ENCODE results near the gene C1QL2. TPM values are rescaled to one million over a fixed set of nuclear protein-coding genes. Genes with fewer than 3 reads are reported as not detected.

Gene C1QL2
- total RNA-seq, 1 experiment from 2014 or later, result 0.81 TPM

DNA sequence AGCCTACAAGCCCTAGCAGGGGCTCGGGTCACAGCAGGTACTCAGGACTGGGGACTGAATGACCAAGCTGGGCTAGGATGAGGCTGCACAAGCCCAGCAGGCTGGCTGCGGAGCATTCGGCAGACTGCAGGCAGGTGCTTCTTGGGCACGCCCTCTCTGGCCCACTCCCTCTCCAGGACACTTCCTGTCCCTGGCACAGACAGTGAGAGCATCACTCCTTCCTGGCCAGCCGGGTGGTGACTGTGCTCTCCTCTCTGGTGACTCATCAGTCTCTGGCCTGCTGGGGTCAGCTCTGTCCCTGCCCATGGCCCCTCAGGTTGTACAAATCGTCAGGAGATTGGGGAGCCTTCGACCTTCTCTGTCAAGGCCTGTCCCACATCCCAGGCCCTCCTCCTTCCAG is 22.5 kb downstream of the C1QL2 start:
- no peak overlapping the region for H3K4me3 Mint-ChIP-seq
- no peaks in the 10 kb centered on the region for H3K79me2 ChIP-seq (ENCODE audit: insufficient read depth, low read length)
- H3K23me2 ChIP-seq (ENCODE audit: insufficient read length, low read depth, low read length, poor library complexity, severe bottlenecking), result no peaks in the 10 kb centered on the region
- H3K36me3 Mint-ChIP-seq (ENCODE audit: insufficient read depth in 1 of 3, low read depth in 3 of 3), result no peaks in the 10 kb centered on the region; a peak in 1 of 7 replicates
- H3K56ac ChIP-seq (ENCODE audit: insufficient read length, low read depth, low read length), result no peak overlapping the region
- H4K8ac ChIP-seq (replicated peaks; ENCODE audit: insufficient read length, low read depth, low read length), result no peak overlapping the region
- no peak overlapping the region for H2BK5ac ChIP-seq (ENCODE audit: insufficient read length, low read length)
- no peak overlapping the region for H3K27ac ChIP-seq (ENCODE audit: insufficient read length, low read depth, low read length)
- H3K14ac ChIP-seq (ENCODE audit: insufficient read depth, low read length), result no peak overlapping the region
- no peak overlapping the region for H3K9ac ChIP-seq (ENCODE audit: extremely low read depth, insufficient read length, low read length)
- H2BK20ac ChIP-seq (ENCODE audit: low read depth, low read length, poor library complexity, severe bottlenecking), result no peak overlapping the region
- peaks cover 3% of the 10 kb centered on the region; the same call in 1 of the 2 replicates for H3K4me1 ChIP-seq (ENCODE audit: insufficient read depth, low read length)
- WGBS (ENCODE audit: extremely low coverage, insufficient read length, low lambda C conversion rate), result no CpG with 5 or more reads among the region's 7 CpGs
- no peaks in the 10 kb centered on the region for H3K79me1 ChIP-seq (ENCODE audit: insufficient read depth, low read depth, low read length, poor library complexity, severe bottlenecking)
- H2BK12ac ChIP-seq (ENCODE audit: insufficient read length, low read depth, low read length), result no peak overlapping the region
- H2AFZ ChIP-seq (ENCODE audit: low read length), result no peak overlapping the region
- H3K9me3 ChIP-seq (ENCODE audit: control insufficient read depth, low read depth, low read length), result no peaks in the 10 kb centered on the region
- H4K20me1 ChIP-seq (ENCODE audit: control insufficient read depth, insufficient read depth, insufficient read length), result no peaks in the 10 kb centered on the region
- no peak overlapping the region for H3K18ac ChIP-seq (ENCODE audit: insufficient read length, low read depth, low read length)
- peak; percentile 79 for DNase-seq
- H3K4me1 Mint-ChIP-seq, result peaks cover 21 to 24% of the 10 kb centered on the region in 2 experiments
- H3K27me3 ChIP-seq (ENCODE audit: insufficient read depth, low read length), result no peaks in the 10 kb centered on the region
- no peak overlapping the region for H2AK5ac ChIP-seq (ENCODE audit: insufficient read length, low read length)
- H4K5ac ChIP-seq (ENCODE audit: insufficient read length, low read depth, low read length), result no peak overlapping the region
- H3K4ac ChIP-seq (ENCODE audit: low read depth, low read length), result no peak overlapping the region
- TF ChIP-seq, protein P1, sequence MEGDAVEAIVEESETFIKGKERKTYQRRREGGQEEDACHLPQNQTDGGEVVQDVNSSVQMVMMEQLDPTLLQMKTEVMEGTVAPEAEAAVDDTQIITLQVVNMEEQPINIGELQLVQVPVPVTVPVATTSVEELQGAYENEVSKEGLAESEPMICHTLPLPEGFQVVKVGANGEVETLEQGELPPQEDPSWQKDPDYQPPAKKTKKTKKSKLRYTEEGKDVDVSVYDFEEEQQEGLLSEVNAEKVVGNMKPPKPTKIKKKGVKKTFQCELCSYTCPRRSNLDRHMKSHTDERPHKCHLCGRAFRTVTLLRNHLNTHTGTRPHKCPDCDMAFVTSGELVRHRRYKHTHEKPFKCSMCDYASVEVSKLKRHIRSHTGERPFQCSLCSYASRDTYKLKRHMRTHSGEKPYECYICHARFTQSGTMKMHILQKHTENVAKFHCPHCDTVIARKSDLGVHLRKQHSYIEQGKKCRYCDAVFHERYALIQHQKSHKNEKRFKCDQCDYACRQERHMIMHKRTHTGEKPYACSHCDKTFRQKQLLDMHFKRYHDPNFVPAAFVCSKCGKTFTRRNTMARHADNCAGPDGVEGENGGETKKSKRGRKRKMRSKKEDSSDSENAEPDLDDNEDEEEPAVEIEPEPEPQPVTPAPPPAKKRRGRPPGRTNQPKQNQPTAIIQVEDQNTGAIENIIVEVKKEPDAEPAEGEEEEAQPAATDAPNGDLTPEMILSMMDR (conservative IDR thresholded peaks at IDR 0.05), result no peak
- H3K23ac ChIP-seq (ENCODE audit: insufficient read length, low read depth, low read length), result no peak overlapping the region
- H2BK15ac ChIP-seq (ENCODE audit: low read depth, low read length), result no peak overlapping the region
- no peaks in the 10 kb centered on the region; a peak in 1 of 5 replicates for H3K9me3 Mint-ChIP-seq
- H3K27me3 Mint-ChIP-seq (ENCODE audit: low read depth), result peaks cover 10% of the 10 kb centered on the region
- H4K91ac ChIP-seq (ENCODE audit: insufficient read length, low read depth, low read length), result no peak overlapping the region
- no peak overlapping the region for H3K4me2 ChIP-seq (ENCODE audit: insufficient read depth, insufficient read length, low read length)
- H3K27ac Mint-ChIP-seq, result peak overlapping the region in 1 of 3 experiments; percentile 34; a peak in 1 of 7 replicates
- H2BK120ac ChIP-seq (ENCODE audit: low read depth, low read length, poor library complexity, severe bottlenecking), result no peak overlapping the region
- no peak overlapping the region for H3T11ph ChIP-seq (ENCODE audit: low read length)
